HepG2 (cell line): Measurements from ENCODE around the gene SLC9A8. TPM values are rescaled to one million over a fixed set of nuclear protein-coding genes. Genes with fewer than 3 reads are reported as not detected.

Source experiments
- ATAC-seq: fragments of 200-7000 bp; cut with Tn5 transposase; 3 replicates; pipeline ENCODE4 v1.9.1; 2020; ENCODE audit warnings: mild to moderate bottlenecking, moderate library complexity
- BruUV-seq: library from RNA; stranded (reverse); fragments of 400-500 nt; replicated peaks from 2 replicates; lab custom pipeline; 2021; lab: Mats Ljungman, UMichigan
- CTCF ChIA-PET: fragments of 300-600 bp; formaldehyde crosslinking; extraction: SDS; loops from one replicate; lab custom pipeline; 2021; ENCODE audit warnings: low total read pairs, inconsistent platforms, low intra/inter-chr PET ratio; lab: Yijun Ruan, JAX
- POLR2A ChIA-PET: fragments of 350-600 bp; sonication (Branson Sonifier 250); formaldehyde crosslinking; loops from one replicate; lab custom pipeline; 2020; ENCODE audit warnings: antibody characterized with exemption, inconsistent platforms; lab: Yijun Ruan, JAX
- DNase-seq: peaks from one replicate; pipeline ENCODE4 v3.0.0-alpha.2; 2015; ENCODE audit warnings: low spot score
- FAIRE-seq: peaks from 3 replicates; lab custom pipeline; 2011; peaks lifted over from hg19 to GRCh38; lab: Jason Lieb, UNC
- H2AFZ ChIP-seq: one replicate; pipeline ENCODE4 v1.6.1; 2011; ENCODE audit warnings: low read length, inconsistent platforms
- H3K27ac ChIP-seq: fragments of 300-600 bp; 3 replicates; pipeline ENCODE4 v1.8.0; 2011; ENCODE audit warnings: mixed run types, mild to moderate bottlenecking, mixed read lengths, low read length, inconsistent platforms; ENCODE audit not compliant: insufficient read depth; ENCODE audit errors: extremely low read length
- H3K27me3 ChIP-seq, 2 experiments: fragments of 200-600 bp in 1 of 2; 2 replicates in 1 of 2; 3 replicates in 1 of 2; pipeline versions ENCODE4 v1.6.0 to v1.8.0; 2011; ENCODE audit warnings: low read length in 2 of 2, mild to moderate bottlenecking in 2 of 2, moderate library complexity in 2 of 2, inconsistent platforms in 1 of 2; ENCODE audit not compliant: insufficient read depth in 2 of 2, control insufficient read depth in 1 of 2
- H3K36me3 ChIP-seq, 2 experiments: fragments of 200-600 bp in 1 of 2; replicated peaks in 1 of 2; 2 replicates in 1 of 2; 3 replicates in 1 of 2; pipeline versions ENCODE4 v1.5.1 to v1.8.0; 2011; ENCODE audit warnings: low read length in 2 of 2, inconsistent platforms in 1 of 2; ENCODE audit not compliant: insufficient read depth in 2 of 2, control insufficient read depth in 1 of 2
- H3K4me1 ChIP-seq: 2 replicates; pipeline ENCODE4 v1.5.1; 2012; ENCODE audit warnings: low read length, inconsistent platforms; ENCODE audit not compliant: insufficient read depth
- H3K4me2 ChIP-seq: 2 replicates; pipeline ENCODE4 v1.6.0; 2011; ENCODE audit warnings: low read depth, low read length, inconsistent platforms
- H3K4me3 ChIP-seq, 3 experiments: fragments of 200-600 bp in 1 of 3; sonication (generic), shearing (Covaris generic) in 1 of 3; replicated peaks in 1 of 3; 2 replicates each; pipeline ENCODE4 v1.5.1; 2011 to 2016; ENCODE audit warnings: low read length in 3 of 3, inconsistent platforms in 2 of 3, low read depth in 2 of 3, mild to moderate bottlenecking in 2 of 3, control low read depth in 1 of 3, mixed read lengths in 1 of 3; ENCODE audit not compliant: insufficient read depth in 1 of 3
- H3K79me2 ChIP-seq: one replicate; pipeline ENCODE4 v1.6.1; 2011; ENCODE audit warnings: low read length, inconsistent platforms; ENCODE audit not compliant: insufficient read depth
- H3K9ac ChIP-seq: 2 replicates; pipeline ENCODE4 v1.6.0; 2011; ENCODE audit warnings: mild to moderate bottlenecking, low read depth, low read length, inconsistent platforms; ENCODE audit not compliant: insufficient read depth
- H3K9me3 ChIP-seq: 2 replicates; pipeline ENCODE4 v1.5.1; 2012; ENCODE audit warnings: mild to moderate bottlenecking, low read length
- H4K20me1 ChIP-seq: 2 replicates; pipeline ENCODE4 v1.6.0; 2011; ENCODE audit warnings: inconsistent platforms, mild to moderate bottlenecking, low read length, moderate library complexity; ENCODE audit not compliant: insufficient read depth
- ADNP ChIP-seq: sonication (generic); formaldehyde crosslinking; IDR thresholded peaks from 2 replicates; pipeline ENCODE4 v1.4.0; 2020; ENCODE audit warnings: missing genetic modification reagents
- BRD4 ChIP-seq: sonication (generic); formaldehyde crosslinking; IDR thresholded peaks from 2 replicates; pipeline ENCODE4 v1.4.0; 2020; ENCODE audit warnings: missing genetic modification reagents
- GATAD2A ChIP-seq: IDR thresholded peaks from 2 replicates; pipeline ENCODE4 v1.6.1; 2016
- MAFF ChIP-seq: IDR thresholded peaks from 2 replicates; pipeline ENCODE4 v1.6.1; 2011; ENCODE audit warnings: low read depth, low read length, improper control_type of control experiment
- MAFK ChIP-seq, 2 experiments: IDR thresholded peaks in 1 of 2; conservative IDR thresholded peaks in 1 of 2; 2 replicates each; pipeline ENCODE4 v1.6.1; 2011; ENCODE audit warnings: improper control_type of control experiment in 2 of 2, low read length in 2 of 2
- SRSF1 ChIP-seq: fragments of 200-400 bp; formaldehyde crosslinking; optimal IDR thresholded peaks from 2 replicates; pipeline ENCODE3; 2017; ENCODE audit warnings: mild to moderate bottlenecking, low read depth, low read length, moderate library complexity
- ZNF362 ChIP-seq: sonication (generic); formaldehyde crosslinking; IDR thresholded peaks from 2 replicates; pipeline ENCODE4 v1.4.0; 2020; ENCODE audit warnings: missing genetic modification reagents, mild to moderate bottlenecking, borderline replicate concordance
- ZNF576 ChIP-seq: sonication (generic); formaldehyde crosslinking; IDR thresholded peaks from 2 replicates; pipeline ENCODE4 v1.4.0; 2020; ENCODE audit warnings: mild to moderate bottlenecking, missing genetic modification reagents
- ZNF766 ChIP-seq: sonication (generic); formaldehyde crosslinking; IDR thresholded peaks from 2 replicates; pipeline ENCODE4 v1.5.0; 2020; ENCODE audit warnings: missing genetic modification reagents, borderline replicate concordance
- WGBS: methylation state at CpG from one replicate; pipeline ENCODE4 v1.1.6; 2017; ENCODE audit warnings: low lambda C conversion rate; 5-methylcytosine and 5-hydroxymethylcytosine counted together
- in situ Hi-C: cut with HindIII; loops from 2 replicates; pipeline ENCODE4 v1.10.0; 2017; ENCODE audit warnings: low pct_unique_long_range_greater_than_20kb; ENCODE audit not compliant: extremely low pct_ligation_motif_present
- intact Hi-C: fragments of 100-400 bp; cut with micrococcal nuclease; formaldehyde crosslinking; loops from one replicate; pipeline ENCODE4 v1.10.0; 2022; ENCODE audit not compliant: unreplicated experiment
- polyA plus RNA-seq, 8 experiments: library from polyadenylated mRNA; depleted of rRNA in 3 of 8; stranded (reverse) in 7 of 8; unstranded in 1 of 8; fragments of >200 nt; fragmentation: Illumina TruSeq in 4 of 8; extraction: Trizol in 4 of 8; gene quantifications; 2 replicates each; pipeline versions ENCODE4 v1.2.1 to v1.2.3, GENCODE V29; 2011 to 2016; ENCODE audit warnings: low read depth in 4 of 8, missing spikeins in 1 of 8, mixed read lengths in 1 of 8; ENCODE audit not compliant: insufficient read depth in 1 of 8
- total RNA-seq, 5 experiments: library from RNA; depleted of rRNA; stranded (reverse); fragments of >200 nt; fragmentation: Illumina TruSeq; extraction: Trizol; gene quantifications; 2 replicates each; pipeline ENCODE4 v1.2.3, GENCODE V29; 2016; ENCODE audit warnings: low read depth in 1 of 5
- TF ChIP-seq, protein P1 (sequence below): sonication (generic); formaldehyde crosslinking; IDR thresholded peaks from 2 replicates; pipeline ENCODE4 v1.5.1; 2020; ENCODE audit warnings: mild to moderate bottlenecking, missing genetic modification reagents

The SLC9A8 gene
- total and polyA plus RNA-seq, 2 of the 13 experiments (the other 11 are each of a cell fraction or from before 2014, with no cell fraction given) = 4.1 to 7.4 TPM

- no peaks in the 10 kb centered on the region for H3K27me3 ChIP-seq
- ATAC-seq = no peak
- no TSS peak for BruUV-seq
- ChIA-PET POLR2A (interaction anchor here (5.0 kb wide), 1 partner anchor 10 kb away, joined by 36 read pairs; the partner anchor contains the start of gene SPATA2), CTCF (no interaction called here)
- in situ Hi-C loops (no loop called here), intact Hi-C loops (no loop called here)
- H3K4me3 ChIP-seq = no peak overlapping the region
- H3K27ac ChIP-seq = no peak overlapping the region
- no peak for FAIRE-seq
- no peak overlapping the region for H2AFZ ChIP-seq
- no peak overlapping the region for H3K4me2 ChIP-seq
- H4K20me1 ChIP-seq = no peaks in the 10 kb centered on the region
- no peaks in the 10 kb centered on the region for H3K9me3 ChIP-seq
- peaks cover 40 to 60% of the 10 kb centered on the region in 2 experiments for H3K36me3 ChIP-seq
- TF ChIP-seq MAFK (conservative IDR thresholded peaks at IDR 0.05 in 1 of 2, IDR thresholded peaks at IDR 0.05 in 1 of 2; ENCODE audit: low read length in 2 of 2) (peak; percentile 81 to 85), MAFF (peak; percentile 75), GATAD2A (CRISPR knock-in tag) (no peak)
- no peak for DNase-seq
- no peak overlapping the region for H3K9ac ChIP-seq
- 96% methylated on average over 15 of the region's 15 CpGs for WGBS
- peaks cover 41% of the 10 kb centered on the region for H3K4me1 ChIP-seq
- peaks cover 25% of the 10 kb centered on the region for H3K79me2 ChIP-seq
These were observed 94.1 kb downstream of the SLC9A8 start for GRCh38 chr20:49906615-49907154.

GRCh38 chr20:49907405-49908257 lies 95.0 kb downstream of the SLC9A8 start:
- Histone ChIP-seq H3K4me2 (no peak overlapping the region), H3K9ac (no peak overlapping the region), H3K9me3 (no peaks in the 10 kb centered on the region), H3K4me1 (peaks cover 47% of the 10 kb centered on the region), H4K20me1 (no peaks in the 10 kb centered on the region), H3K36me3 (peaks cover 40 to 60% of the 10 kb centered on the region in 2 experiments), H3K27me3 (no peaks in the 10 kb centered on the region), H3K79me2 (peaks cover 34% of the 10 kb centered on the region), H3K27ac (no peak overlapping the region), H3K4me3 (no peak overlapping the region), H2AFZ (no peak overlapping the region)
- no peak for DNase-seq
- intact Hi-C loops = no loop called here
- 95% methylated on average over 19 of the region's 19 CpGs for WGBS
- no peak for TF ChIP-seq SRSF1
- no peak for TF ChIP-seq ZNF766 (CRISPR knock-in tag)
- no peak for TF ChIP-seq BRD4 (CRISPR knock-in tag)
- TF ChIP-seq, protein P1, sequence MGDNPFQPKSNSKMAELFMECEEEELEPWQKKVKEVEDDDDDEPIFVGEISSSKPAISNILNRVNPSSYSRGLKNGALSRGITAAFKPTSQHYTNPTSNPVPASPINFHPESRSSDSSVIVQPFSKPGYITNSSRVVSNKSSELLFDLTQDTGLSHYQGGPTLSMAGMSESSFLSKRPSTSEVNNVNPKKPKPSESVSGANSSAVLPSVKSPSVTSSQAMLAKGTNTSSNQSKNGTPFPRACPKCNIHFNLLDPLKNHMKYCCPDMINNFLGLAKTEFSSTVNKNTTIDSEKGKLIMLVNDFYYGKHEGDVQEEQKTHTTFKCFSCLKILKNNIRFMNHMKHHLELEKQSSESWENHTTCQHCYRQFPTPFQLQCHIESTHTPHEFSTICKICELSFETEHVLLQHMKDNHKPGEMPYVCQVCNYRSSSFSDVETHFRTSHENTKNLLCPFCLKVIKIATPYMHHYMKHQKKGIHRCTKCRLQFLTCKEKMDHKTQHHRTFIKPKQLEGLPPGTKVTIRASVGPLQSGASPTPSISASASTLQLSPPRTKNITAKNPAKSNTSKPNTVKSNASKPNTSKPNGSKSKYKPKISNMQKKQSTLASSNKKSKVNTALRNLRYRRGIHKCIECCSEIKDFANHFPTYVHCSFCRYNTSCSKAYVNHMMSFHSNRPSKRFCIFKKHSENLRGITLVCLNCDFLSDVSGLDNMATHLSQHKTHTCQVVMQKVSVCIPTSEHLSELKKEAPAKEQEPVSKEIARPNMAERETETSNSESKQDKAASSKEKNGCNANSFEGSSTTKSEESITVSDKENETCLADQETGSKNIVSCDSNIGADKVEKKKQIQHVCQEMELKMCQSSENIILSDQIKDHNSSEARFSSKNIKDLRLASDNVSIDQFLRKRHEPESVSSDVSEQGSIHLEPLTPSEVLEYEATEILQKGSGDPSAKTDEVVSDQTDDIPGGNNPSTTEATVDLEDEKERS (CRISPR knock-in tag) = no peak
- TF ChIP-seq ZNF362 (CRISPR knock-in tag) = no peak
- TF ChIP-seq ADNP = no peak
- no peak for TF ChIP-seq ZNF576 (CRISPR knock-in tag)
- POLR2A ChIA-PET = interaction anchor here (5.0 kb wide), 1 partner anchor 9 kb away, joined by 36 read pairs; the partner anchor contains the start of gene SPATA2
- BruUV-seq = no TSS peak
- in situ Hi-C loops = no loop called here
- CTCF ChIA-PET = no interaction called here
- no peak for FAIRE-seq
- no peak for ATAC-seq
